ENCODE results near the gene CRELD1. TPM values are rescaled to one million over a fixed set of nuclear protein-coding genes. Genes with fewer than 3 reads are reported as not detected.
A peak's percentile ranks its signal among the peaks of the same experiment; 100 is the strongest.

Gene CRELD1, protein sequence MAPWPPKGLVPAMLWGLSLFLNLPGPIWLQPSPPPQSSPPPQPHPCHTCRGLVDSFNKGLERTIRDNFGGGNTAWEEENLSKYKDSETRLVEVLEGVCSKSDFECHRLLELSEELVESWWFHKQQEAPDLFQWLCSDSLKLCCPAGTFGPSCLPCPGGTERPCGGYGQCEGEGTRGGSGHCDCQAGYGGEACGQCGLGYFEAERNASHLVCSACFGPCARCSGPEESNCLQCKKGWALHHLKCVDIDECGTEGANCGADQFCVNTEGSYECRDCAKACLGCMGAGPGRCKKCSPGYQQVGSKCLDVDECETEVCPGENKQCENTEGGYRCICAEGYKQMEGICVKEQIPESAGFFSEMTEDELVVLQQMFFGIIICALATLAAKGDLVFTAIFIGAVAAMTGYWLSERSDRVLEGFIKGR
- total RNA-seq: 7.6 and 10.3 TPM in 2 replicates

DNA sequence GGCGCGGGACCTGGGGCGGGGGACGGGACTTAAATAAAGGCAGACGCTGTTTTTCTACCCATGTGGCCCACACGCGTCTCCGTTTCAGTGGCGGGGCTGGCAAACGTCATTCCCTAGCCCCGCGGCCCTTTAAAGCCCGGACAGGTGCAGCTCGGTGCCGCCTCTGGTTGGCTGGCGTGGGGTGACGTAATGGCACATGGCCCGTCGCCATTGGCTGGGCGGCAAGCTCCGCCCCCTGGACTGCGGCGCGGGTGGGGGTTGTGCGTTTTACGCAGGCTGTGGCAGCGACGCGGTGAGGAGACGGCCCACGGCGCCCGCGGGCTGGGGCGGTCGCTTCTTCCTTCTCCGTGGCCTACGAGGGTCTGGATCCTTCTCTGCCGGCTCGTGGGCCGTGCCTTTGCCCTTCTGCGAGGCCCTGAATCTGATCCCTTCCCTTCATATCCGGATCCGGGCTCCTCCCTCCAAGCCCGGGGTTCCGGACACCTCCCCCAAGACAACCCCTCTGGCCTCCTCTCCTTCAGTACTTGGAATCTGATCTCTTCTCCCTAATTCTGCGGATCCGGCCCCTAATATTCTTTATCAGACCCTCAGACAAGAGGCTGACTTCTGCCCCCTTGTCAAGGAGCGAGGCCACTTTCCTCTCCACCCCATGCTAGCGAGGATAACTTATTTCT lies at the start of gene CRELD1:
Gene CRELD1 (plus strand): TSS at position 274 of the 674 bp plus-strand sequence. CDS start 605 bp downstream, outside the sequence.
- H2AFZ ChIP-seq (ENCODE audit: low read length): peak within 1 kb of the TSS; percentile 94
- H3K79me2 ChIP-seq (ENCODE audit: insufficient read depth, low read length): peaks cover 4% of the 10 kb centered on the region
- H3K36me3 ChIP-seq (ENCODE audit: insufficient read depth, low read length): peaks cover 17% of the 10 kb centered on the region
- H3K27me3 ChIP-seq (ENCODE audit: insufficient read depth, low read length): no peaks in the 10 kb centered on the region
- H4K20me1 ChIP-seq (ENCODE audit: insufficient read depth, low read length): no peaks in the 10 kb centered on the region
- H3K4me1 ChIP-seq (ENCODE audit: insufficient read depth, low read length): peaks cover 14% of the 10 kb centered on the region
- peak; percentile 98 for DNase-seq (ENCODE audit: insufficient read length, low spot score, missing footprints)
- peak within 1 kb of the TSS; percentile 88 for H3K4me2 ChIP-seq (ENCODE audit: insufficient read depth, low read length)
- H3K4me3 ChIP-seq (ENCODE audit: insufficient read depth, low read length): peak within 1 kb of the TSS; percentile 91
- no peaks in the 10 kb centered on the region for H3K9me3 ChIP-seq (ENCODE audit: low read depth, low read length)
- peak within 1 kb of the TSS; percentile 87 for H3K27ac ChIP-seq (ENCODE audit: low read depth, low read length)
- TF ChIP-seq, protein P1, sequence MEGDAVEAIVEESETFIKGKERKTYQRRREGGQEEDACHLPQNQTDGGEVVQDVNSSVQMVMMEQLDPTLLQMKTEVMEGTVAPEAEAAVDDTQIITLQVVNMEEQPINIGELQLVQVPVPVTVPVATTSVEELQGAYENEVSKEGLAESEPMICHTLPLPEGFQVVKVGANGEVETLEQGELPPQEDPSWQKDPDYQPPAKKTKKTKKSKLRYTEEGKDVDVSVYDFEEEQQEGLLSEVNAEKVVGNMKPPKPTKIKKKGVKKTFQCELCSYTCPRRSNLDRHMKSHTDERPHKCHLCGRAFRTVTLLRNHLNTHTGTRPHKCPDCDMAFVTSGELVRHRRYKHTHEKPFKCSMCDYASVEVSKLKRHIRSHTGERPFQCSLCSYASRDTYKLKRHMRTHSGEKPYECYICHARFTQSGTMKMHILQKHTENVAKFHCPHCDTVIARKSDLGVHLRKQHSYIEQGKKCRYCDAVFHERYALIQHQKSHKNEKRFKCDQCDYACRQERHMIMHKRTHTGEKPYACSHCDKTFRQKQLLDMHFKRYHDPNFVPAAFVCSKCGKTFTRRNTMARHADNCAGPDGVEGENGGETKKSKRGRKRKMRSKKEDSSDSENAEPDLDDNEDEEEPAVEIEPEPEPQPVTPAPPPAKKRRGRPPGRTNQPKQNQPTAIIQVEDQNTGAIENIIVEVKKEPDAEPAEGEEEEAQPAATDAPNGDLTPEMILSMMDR (IDR thresholded peaks at IDR 0.05; ENCODE audit: extremely low read depth, low read depth, low read length): no peak

DNA sequence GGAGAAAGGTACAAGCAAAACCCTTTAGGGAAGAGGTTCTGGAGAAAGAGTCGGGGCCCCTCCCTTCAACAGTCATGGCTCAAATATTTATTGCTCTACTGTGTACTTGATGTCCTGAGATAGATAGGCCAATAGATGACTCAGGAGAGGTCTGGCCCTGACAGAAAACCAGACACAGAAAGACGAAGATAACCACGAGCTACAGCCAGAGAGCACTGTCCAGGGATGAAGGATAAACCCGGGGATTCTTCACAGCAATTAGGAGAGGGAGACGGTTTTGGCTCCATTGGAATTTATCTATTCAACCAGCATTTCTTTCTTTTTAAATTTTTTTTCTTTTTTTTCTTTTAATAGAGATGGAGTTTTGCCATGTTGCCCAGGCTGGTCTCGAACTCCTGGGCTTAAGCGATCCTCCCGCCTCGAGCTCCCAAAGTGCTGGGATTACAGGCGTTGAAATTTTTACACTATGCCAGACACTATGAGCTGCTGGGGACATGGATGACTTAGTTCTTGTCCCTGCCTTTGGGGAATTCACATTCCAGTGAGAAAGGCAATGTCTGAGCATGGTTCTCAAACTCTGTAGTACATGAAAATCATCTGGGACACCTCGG lies 49.0 kb upstream of the CRELD1 start:
- Histone ChIP-seq H3K9me3 (ENCODE audit: low read depth, low read length) (no peaks in the 10 kb centered on the region), H4K20me1 (ENCODE audit: insufficient read depth, low read length) (no peaks in the 10 kb centered on the region), H3K4me3 (ENCODE audit: insufficient read depth, low read length) (no peak overlapping the region), H3K4me1 (ENCODE audit: insufficient read depth, low read length) (peaks cover 12% of the 10 kb centered on the region), H3K27me3 (ENCODE audit: insufficient read depth, low read length) (no peaks in the 10 kb centered on the region), H3K36me3 (ENCODE audit: insufficient read depth, low read length) (no peaks in the 10 kb centered on the region), H3K79me2 (ENCODE audit: insufficient read depth, low read length) (no peaks in the 10 kb centered on the region), H3K4me2 (ENCODE audit: insufficient read depth, low read length) (peak overlapping the region; percentile 49), H2AFZ (ENCODE audit: low read length) (no peak overlapping the region), H3K27ac (ENCODE audit: low read depth, low read length) (peak overlapping the region; percentile 34)
- DNase-seq (ENCODE audit: insufficient read length, low spot score, missing footprints): peak; percentile 96
- TF ChIP-seq, protein P1 (IDR thresholded peaks at IDR 0.05; ENCODE audit: extremely low read depth, low read depth, low read length): no peak

GRCh38 chr3:9886328-9886727 lies 47.3 kb upstream of the CRELD1 start:
- H4K20me1 ChIP-seq (ENCODE audit: insufficient read depth, low read length): no peaks in the 10 kb centered on the region
- no peaks in the 10 kb centered on the region for H3K9me3 ChIP-seq (ENCODE audit: low read depth, low read length)
- no peak overlapping the region for H3K27ac ChIP-seq (ENCODE audit: low read depth, low read length)
- no peak overlapping the region for H3K4me2 ChIP-seq (ENCODE audit: insufficient read depth, low read length)
- DNase-seq (ENCODE audit: insufficient read length, low spot score, missing footprints): no peak
- H3K4me1 ChIP-seq (ENCODE audit: insufficient read depth, low read length): peaks cover 21% of the 10 kb centered on the region
- H3K4me3 ChIP-seq (ENCODE audit: insufficient read depth, low read length): no peak overlapping the region
- H2AFZ ChIP-seq (ENCODE audit: low read length): no peak overlapping the region
- TF ChIP-seq, protein P1 (IDR thresholded peaks at IDR 0.05; ENCODE audit: extremely low read depth, low read depth, low read length): no peak
- H3K79me2 ChIP-seq (ENCODE audit: insufficient read depth, low read length): peaks cover 9% of the 10 kb centered on the region
- no peaks in the 10 kb centered on the region for H3K27me3 ChIP-seq (ENCODE audit: insufficient read depth, low read length)
- H3K36me3 ChIP-seq (ENCODE audit: insufficient read depth, low read length): no peaks in the 10 kb centered on the region
